KG1 (cell line): ENCODE measurements around the gene KIAA0753.

Experiments
- DNase-seq: peaks from one replicate; lab custom pipeline; 2025; lab: John Stamatoyannopoulos, UW

KIAA0753 gene

DNA sequence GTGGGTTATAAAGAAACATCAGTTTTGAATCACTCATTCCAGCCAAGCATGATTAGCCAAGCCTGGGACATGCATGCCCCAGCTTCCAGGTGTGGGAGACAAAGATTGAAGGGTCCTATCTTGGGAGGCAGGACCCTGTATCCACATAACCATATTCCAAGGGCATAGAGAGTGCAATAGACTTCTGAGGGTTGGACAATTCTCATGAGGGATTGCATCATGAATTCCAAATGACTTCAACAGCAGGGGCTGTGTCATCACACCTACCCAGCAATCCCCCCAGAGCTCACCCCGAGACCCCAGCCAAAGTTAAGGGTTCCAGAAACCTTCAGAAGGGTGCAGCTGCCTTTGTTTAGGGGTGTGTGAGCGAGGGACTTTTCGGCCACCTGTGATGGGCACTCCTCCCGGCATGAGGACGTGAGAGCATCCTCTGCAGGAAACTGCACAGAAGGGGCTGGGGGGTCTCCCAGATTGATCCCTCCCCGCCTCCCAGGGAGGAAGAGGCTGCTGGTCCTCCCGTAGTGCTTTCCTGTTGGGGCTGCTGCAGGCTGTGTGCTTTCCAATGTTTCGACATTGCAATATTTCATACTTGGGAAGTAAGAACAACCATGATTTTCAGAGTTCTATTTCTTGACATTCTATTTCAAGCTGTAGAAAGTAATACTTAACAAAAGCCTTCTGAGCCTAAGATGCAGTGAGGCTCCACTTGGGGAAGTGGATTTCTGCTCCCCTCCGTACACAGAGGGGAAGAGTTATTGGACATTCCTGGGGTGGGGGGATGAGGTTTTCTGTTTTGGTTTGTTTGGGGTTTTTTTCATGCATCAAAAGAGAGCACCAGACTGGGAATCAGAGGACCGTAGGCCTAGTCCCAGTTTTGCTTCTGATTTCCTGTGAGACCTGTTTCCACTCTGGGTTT is 70.9 kb downstream of the KIAA0753 start:
- no peak for DNase-seq

DNA sequence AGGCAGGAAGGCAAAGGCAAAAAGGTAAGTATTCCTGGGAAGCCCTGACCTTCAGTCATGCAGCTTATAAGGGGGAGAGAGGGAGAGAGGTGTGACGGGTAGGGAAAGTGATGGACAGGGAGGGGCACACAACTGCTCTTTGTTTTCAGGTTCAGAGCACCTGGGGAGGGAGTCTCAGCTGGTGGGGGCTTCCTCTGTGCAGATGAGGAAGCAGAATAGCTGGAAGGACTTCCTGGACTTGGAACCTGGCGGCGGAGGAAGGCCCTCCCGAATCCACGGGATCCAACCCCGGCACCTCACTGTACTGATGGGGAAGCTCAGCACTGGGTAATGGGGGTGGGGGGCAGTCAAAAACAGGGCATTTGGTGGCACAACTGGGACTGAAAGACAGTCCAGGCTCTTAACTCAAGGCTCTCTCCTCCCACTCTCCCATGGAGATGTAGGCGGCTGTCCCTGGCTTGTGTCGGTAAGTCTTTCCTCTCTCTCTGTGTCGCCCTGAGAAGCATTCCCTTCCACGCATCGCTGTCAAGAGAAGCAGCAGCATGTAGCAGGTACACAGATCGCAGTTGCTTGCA is 72.2 kb downstream of the KIAA0753 start:
- no peak for DNase-seq

DNA sequence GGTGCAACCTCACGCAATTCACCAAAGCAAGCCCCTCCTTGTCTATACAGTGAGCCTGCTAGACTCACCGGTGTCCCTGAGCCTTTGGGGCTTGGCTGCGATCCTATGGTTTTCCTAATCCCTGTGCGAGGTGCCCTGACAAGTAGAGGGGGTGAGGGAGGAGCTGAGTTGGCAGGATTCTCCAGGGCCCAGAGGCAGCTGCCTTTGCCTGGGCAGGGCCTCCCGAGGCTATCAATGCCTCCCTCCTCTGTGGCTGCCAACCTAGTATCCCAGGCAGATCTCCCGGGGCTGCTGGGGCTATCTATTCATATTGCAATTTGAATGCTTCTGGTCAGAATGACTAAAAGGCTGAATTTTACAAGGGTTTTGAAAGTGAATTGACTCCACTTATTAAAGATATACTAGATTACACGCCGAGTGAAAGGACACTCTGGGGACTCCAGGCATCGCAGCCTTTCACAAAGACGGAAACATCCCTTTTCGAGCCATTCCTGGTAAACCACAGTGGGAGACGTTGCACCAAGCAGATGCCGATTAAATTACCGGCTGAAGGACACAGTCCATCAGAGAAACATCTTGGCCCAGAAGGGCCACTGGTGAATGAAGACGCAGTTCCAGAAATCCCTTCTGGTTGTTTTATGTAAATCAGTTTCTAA is 72.9 kb downstream of the KIAA0753 start:
- no peak for DNase-seq

DNA sequence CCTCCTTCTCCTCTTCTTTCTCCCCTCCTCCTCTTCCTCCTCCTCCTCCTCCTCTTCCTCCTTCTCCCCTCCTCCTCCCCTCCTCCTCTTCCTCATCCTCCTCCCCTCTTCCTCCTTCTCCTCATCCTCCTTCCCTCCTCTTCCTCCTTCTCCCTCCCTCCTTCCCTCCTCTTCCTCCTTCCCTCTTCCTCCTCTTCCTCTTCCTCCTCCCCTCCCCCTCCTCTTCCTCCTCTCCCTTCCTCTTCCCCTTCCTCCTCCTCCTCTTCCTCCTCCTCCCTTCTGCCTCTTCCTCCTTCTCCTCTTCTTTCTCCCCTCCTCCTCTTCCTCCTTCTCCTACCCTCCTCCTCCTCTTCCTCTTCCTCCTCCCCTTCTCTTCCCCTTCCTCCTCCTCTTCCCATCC is 79.1 kb downstream of the KIAA0753 start:
- no peak for DNase-seq

DNA sequence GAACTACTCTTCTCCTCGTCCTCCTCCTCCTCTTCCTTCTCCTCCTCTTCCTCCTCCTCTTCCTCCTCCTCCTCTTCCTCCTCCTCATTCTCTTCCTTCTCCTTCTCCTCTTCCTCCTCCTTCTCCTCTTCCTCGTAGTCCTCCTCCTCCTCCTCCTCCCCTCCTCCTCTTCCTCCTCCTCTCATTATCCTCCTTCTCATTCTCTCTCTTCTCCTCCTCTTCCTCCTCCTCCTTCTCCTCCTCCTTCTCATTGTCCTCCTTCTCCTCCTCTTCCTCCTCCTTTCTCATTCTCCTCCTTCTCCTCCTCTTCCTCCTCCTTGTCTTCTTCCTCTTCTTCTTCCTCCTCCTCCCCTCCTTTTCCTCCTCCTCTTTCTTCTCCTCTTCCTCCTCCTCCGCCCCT is 80.0 kb downstream of the KIAA0753 start:
- DNase-seq: no peak

DNA sequence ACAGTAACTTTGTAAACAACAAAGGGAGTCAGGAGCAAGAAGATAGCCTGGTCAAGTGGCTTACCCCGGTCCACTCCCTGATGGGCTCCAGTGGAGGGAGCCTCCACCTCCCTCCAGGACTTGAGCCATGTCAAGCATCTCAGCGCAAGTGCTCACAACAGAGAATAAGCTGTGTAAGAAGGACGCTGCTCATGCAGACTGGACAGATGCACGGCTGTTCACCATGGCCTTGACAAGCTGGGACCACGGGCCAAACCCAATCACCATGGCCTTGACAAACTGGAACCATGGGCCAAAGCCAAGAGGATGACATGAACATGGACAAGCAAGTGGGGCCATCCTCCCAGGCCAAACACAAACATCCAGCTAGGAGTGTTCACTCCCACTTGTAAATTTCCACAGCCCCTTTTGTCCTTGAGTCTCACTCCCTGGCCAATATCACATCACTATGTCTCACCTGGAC is 80.7 kb downstream of the KIAA0753 start:
- DNase-seq: no peak

DNA sequence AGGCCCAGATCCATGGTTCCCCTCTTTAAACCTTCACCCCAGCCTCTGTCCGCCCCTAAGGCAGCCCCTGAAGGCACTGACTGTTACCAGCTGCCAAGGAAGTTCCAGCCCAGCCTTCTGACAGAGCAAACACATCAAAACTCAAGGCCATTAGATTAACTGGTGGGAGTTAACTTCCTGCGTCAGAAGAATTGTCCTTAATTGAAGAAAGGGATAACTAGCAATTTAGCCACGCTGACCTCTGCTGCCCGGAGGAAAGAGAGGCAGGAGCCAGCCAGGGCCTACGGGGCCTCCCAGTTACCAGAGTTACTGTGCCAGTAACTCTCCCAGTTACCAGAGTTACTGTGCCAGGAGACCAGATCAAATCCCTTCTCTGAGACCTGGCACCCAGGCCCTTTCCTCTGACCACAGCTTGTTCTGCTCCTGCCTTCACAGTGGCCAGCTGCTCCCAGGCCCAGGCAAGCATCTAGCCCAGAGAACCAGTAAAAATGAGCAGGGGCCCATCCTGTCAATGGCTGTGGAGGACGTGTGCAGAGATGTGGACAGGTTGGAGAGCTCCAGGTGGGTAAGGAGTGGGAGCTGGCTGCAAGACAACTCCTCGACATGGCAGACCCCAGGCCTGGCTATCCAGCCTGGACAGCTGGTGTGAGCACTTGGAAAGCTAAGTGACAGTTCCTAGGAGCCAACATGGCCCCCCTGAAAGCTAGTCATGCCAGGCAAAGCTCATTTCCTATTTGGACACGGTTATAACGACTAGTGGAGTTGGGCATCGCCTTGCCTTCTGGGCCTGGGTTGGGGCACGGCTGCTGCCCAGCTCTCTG is 81.4 kb downstream of the KIAA0753 start:
- DNase-seq: no peak

DNA sequence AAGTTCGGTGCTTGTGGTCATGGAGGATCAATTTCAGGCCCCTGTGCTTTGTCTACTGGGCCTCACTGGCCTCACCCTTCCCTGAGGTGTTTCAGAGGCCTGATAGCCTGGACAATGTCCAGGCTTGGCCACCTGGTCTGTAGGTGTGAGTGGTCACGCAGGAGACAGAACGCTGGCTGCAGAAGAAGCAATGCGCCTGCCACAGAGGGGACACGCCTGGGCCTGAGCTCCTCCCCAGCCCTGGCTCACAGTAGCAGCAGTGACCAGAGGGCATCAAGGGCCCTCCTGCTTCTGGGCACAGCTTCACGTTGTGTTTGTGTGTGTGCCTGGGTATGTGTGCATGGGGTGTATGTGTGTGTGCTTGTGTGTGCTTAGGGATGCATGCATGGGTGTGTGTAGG is 82.2 kb downstream of the KIAA0753 start:
- no peak for DNase-seq

DNA sequence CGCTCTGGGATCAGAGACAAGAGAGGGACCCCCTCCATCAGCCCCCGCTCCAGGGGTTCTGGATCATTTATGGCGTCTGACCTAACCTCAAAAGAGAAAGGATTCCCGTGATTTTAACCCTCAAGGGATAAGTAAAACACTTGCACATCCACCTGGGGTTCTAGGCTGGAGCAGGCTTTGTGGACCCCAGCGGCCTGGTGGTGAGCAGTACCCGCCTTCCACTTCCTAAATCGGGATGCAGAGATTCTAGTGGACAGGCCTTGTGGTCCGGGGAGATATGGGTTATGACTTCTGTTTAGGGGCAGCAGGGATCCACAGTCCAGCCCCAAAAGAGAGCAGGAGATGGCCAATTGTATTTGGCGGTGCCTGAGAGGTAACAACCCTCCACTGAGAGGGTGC is 83.5 kb downstream of the KIAA0753 start:
- no peak for DNase-seq

DNA sequence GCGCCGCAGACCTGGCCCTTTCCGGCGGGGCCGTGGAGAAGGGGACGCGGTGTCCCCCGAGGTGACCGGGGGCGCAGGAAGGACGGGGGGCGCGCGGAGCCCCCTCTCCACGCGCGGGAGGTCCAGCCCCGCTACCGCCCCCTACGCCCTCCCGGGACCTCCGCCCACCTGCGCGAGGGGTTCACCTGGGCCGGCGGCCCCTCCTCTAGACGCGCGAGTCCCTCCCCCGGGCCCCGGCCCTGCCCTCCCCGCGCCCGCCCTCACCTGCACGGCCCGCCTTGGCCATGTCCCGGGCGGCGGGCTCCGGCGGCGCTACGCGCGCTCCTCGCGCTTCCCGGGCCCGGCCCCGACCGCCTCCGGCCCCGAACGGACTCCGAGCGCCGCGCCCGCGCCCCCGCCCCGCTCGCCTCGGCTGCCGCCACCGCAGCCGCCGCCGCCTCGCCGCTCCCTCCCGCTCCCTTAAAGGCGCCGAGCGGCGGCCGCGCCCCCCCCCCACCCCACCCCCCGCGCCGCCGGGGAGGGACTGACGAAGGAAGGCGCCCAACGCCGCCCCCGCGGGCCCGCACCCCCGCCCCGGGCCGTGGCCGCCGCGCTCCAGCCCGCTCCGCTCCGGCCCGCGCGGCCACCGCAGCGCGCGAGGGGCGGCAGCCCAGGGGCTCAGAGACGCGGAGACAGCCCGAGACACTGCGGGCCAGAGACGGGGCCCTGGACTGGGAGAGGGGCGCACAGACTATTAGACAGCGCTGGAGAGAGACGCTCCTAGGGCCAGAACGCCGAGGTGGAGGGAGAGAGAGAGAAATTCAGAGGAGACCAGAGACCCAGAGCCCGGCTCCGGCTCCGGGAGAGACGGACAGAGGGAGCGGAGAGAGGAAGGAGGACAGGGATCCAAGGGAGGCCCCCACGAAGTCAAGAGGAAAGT is 84.1 kb downstream of the KIAA0753 start, which contains the start of gene PITPNM3:
TSS of gene PITPNM3 (minus strand) at position 435 of the 919 bp plus-strand sequence. CDS start at position 286, 149 bp downstream.
- no peak for DNase-seq

DNA sequence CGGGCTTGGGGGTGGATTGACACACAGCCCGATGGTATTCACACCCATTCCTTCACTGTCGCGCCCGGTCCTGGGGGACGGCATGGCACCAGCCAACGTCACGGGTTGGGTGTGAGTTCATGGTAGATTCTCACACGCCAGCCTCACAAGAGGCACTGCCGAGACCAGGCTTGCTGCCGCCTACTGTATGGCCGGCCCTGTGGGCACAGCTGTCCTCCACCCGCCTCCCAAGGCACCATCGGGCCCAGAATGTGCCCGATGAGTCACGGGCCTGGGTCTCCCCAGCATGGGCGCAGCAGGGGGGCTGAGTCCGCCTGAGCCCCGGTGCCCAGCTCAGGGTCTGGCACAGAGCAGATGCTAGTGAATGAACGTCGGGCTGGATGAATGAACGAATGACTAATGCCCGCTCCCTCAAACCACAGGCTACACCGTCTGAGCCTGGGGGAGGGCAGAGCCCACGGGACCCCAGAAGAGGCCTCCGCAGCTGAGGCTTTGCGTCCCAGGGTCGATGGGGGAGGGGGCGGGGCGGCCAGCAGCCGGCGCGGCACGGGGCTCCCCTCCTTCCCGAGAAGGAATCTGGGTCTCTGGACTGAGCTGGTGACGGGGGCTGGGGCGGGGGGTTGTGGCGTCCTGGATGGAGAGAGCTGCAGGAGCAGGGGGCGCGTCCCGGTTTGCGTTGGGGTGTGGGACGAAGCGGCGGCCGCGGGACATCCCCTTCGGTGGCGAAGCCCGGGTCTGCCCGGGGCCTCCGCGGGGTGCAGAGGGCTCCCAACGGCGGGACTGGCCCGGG is 85.0 kb downstream of the KIAA0753 start:
- DNase-seq: no peak

DNA sequence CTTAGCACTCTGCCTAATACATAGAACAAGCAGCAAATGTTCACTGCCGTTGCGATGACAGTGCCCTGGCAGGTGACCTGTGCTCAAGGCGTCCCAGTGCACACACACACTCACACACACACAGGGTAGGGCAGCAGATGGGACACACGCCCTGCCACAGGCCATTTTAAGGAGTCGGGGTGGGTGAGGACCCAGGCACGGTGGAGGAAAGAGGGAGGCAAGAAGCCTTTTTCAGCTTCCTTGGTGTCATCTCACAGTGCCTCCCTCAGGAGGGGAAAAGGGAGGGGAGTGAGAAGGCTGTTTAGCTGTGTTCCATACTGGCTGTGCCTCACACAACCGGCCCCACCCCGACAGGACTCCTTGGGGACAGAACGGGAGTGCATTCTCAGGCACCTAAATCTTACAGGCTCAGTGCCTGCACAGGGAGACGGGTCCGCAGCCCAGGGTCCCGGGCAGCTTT is 85.6 kb downstream of the KIAA0753 start:
- no peak for DNase-seq

DNA sequence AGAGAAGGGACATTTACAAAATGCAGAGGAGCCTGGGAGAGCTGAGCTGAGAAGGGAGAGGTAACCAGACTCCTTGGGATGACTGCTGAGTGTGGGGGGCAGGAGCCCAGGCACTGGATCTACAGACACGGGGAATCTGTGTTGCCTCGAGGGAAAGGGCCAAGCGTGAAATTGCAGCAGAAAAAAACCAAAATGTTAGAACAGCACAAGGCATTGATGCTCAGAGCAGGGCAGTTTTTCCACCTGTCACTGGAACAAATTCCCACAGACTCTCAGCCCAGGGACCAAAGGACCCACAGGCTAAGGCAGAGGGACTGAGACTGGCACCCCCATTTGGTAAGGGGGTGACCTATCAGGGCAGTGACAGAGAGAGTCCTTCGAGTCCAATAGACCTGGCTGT is 86.2 kb downstream of the KIAA0753 start:
- no peak for DNase-seq

DNA sequence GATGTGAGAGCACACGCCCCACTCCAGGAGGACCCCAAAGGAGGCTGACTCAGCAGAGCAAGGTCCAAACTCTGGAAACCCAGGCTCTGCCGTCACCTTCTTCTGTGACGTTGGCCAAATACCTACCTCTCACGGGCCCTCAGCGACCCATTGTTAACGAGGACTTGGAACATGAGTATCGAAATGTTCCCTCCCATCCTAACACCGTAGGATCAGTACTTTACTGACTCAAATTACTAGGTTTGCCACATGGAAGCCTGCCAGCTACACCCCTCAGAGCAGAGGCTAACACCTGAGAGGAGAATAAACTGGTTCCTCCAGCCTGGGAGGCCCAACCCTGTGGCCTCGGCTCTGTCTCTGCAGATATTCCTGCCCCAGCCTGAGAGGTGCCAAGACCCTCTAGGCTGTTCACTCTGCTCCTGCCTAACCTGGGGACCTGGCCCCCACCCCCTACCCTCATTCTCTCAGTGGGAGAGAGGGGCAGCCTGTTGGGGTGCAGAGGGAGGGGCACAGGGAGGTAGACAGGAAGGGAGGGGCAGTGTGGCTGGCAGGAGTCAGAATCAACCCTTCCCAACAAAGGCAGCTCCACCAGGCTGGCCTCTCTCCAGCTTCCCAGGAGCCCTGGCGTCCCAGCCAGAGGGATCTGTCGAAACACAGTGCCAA is 88.5 kb downstream of the KIAA0753 start:
- no peak for DNase-seq

DNA sequence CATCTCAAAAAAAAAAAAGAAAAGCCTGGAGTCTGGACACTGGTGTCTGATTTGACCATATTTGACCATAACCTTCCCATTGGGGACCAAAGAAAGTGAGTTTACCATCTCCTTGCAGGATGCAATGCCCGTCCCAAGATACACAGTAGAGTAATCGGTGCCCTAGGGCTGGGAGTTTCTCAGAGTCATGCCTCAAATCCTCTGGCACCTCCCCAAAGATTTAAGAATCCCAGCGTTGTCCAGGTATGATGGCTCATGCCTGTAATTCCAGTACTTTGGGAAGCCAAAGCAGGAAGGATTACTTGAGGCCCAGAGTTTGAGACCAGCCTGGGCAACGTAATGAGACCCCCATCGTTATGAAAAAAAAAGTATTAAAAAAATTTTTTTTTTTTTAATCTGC is 89.2 kb downstream of the KIAA0753 start:
- DNase-seq: no peak

DNA sequence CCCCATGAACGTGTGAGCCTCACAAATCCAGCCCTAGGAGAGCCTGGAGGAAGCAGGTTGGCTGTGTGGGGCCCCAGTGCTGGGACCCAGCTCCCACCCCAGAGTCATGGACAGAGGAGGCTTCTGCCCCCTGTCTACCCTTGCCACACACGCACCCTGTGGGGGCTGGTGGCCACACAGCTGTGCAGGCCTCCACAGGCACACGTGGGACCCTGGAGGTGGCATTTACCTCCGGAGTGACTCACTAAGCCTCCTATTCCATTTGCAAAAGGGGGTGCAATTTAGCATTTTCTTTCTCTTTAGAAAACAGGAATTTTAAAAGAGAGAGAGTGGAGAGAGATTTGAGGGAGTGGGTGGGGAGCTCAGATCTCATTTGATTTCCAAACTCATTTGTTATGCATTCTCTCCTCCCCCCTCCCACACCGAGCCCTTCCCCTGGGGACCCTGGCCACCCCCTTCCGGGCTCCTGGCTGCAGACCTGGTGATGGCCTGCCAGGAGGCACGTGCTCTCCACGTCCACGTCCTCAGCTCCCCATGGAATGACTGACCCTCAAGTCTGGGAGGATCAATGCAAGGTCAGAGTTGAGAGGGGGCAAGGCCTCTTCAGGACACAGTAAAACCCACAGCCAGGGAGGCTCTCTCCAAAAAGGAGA is 91.0 kb downstream of the KIAA0753 start:
- DNase-seq: no peak

DNA sequence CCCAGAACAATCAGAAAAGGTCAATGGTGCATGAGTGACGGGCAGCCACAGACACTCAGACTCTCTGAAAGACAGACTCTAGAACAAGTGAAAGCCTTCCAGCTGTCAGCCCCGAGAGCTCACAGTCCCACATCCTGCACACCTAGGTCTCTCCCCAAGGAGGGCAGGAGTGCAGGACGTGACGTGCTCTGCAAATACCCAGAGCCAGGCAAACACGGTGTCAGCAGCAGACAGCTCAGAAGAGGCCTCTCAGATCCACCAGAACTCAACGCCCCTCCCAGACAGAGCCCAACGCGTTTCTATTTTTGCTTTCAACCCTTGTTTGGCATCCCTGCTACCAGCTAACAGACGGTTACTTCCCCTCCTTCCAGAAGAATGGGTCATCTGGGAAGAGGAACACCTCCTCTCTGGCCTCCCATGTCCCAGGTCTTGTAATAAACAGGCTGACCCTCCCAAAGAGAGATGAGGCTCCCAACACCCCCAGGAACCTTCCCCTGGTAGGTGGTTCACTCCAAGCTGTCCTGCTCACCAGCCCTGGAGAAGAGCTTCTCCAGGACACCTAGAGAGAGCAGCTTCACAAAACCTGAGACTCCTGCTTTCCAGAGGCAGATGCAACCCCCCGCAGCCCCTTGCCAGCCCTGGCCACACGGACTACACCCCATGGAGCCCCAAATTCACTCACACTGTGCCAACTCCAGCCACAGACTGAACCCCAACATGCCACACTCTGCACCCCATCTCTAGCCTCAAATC is 91.8 kb downstream of the KIAA0753 start:
- DNase-seq: no peak

DNA sequence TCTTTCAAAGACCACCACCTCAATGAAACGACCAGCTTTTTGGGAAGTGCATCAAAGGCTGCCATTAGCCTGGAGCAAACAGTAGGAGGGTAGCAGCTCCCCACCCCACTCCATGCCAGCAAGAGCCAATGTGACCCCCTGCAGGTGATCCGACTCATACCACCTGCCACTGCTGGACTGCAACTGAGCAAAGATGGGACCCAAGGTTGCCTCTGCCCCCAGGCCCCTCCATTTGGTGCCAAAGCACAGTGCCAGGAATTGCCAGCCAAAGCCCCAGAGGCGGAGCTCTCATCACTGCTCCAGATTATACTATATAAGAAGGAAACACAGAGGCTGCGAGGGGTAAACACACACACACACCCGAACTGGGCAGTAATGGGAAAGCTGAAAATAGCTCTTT is 92.5 kb downstream of the KIAA0753 start:
- no peak for DNase-seq
